ENCODE measurements around the gene GRK6. TPM values are rescaled to one million over a fixed set of nuclear protein-coding genes. Genes with fewer than 3 reads are reported as not detected.

GRK6 gene
- total and polyA plus RNA-seq, 9 of the 15 experiments (the other 6 are each of a cell fraction or from before 2014, with no cell fraction given), result 0.63 to 122 (median 44.5) TPM

- no peak for TF ChIP-seq ZBTB11 (CRISPR knock-in tag; IDR thresholded peaks at IDR 0.05)
- no peak for TF ChIP-seq NR2F6 (CRISPR knock-in tag; IDR thresholded peaks at IDR 0.05)
- no peak for TF ChIP-seq ZNF766 (CRISPR knock-in tag; conservative IDR thresholded peaks at IDR 0.05)
- TF ChIP-seq DPF2 (IDR thresholded peaks at IDR 0.05), result no peak
- no peak for TF ChIP-seq SMARCA5 (IDR thresholded peaks at IDR 0.05)
- TF ChIP-seq, protein P1, sequence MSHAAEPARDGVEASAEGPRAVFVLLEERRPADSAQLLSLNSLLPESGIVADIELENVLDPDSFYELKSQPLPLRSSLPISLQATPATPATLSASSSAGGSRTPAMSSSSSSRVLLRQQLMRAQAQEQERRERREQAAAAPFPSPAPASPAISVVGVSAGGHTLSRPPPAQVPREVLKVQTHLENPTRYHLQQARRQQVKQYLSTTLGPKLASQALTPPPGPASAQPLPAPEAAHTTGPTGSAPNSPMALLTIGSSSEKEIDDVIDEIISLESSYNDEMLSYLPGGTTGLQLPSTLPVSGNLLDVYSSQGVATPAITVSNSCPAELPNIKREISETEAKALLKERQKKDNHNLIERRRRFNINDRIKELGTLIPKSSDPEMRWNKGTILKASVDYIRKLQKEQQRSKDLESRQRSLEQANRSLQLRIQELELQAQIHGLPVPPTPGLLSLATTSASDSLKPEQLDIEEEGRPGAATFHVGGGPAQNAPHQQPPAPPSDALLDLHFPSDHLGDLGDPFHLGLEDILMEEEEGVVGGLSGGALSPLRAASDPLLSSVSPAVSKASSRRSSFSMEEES (CRISPR knock-in tag; IDR thresholded peaks at IDR 0.05), result no peak
- TF ChIP-seq PHF8 (IDR thresholded peaks at IDR 0.05; ENCODE audit: borderline replicate concordance, low read length), result 0 out of 2 replicates have a peak, but pooled peaks have one; percentile 52
- TF ChIP-seq ZNF143 (CRISPR knock-in tag; IDR thresholded peaks at IDR 0.05), result 0 out of 2 replicates have a peak, but pooled peaks have one; percentile 25
- TF ChIP-seq ZNF3 (CRISPR knock-in tag; IDR thresholded peaks at IDR 0.05), result no peak
- TF ChIP-seq SPI1 (IDR thresholded peaks at IDR 0.05; ENCODE audit: borderline replicate concordance, low read depth, low read length), result no peak
- no peak for TF ChIP-seq ZFP30 (CRISPR knock-in tag; IDR thresholded peaks at IDR 0.05; ENCODE audit: borderline replicate concordance)
- no peak for TF ChIP-seq HMG20B (CRISPR knock-in tag; IDR thresholded peaks at IDR 0.05)
- TF ChIP-seq MEIS2 (IDR thresholded peaks at IDR 0.05; ENCODE audit: partially characterized antibody), result no peak
- no peak for TF ChIP-seq CBFA2T2 (conservative IDR thresholded peaks at IDR 0.05)
- TF ChIP-seq ZNF785 (CRISPR knock-in tag; IDR thresholded peaks at IDR 0.05), result no peak
- TF ChIP-seq ZNF695 (CRISPR knock-in tag; IDR thresholded peaks at IDR 0.05), result 0 out of 2 replicates have a peak, but pooled peaks have one; percentile 33
- no peak for TF ChIP-seq FUS (optimal IDR thresholded peaks at IDR 0.05; ENCODE audit: low read depth, low read length)
- no peak for TF ChIP-seq ZNF133 (CRISPR knock-in tag; IDR thresholded peaks at IDR 0.05)
- no peak for TF ChIP-seq ZNF696 (CRISPR knock-in tag; conservative IDR thresholded peaks at IDR 0.05)
Measured at GRCh38 chr5:177404641-177405179, 21.8 kb upstream of the GRK6 start (continued).

Data from K562 (cell line).